Loucy (cell line): ENCODE data around the gene PLCG2.

Experiments
- H2AFZ ChIP-seq: fragments of 200-600 bp; sonication (generic); 2 replicates; pipeline ENCODE4 v1.6.0; 2016; ENCODE audit warnings: antibody characterized with exemption, mild to moderate bottlenecking, low read length, moderate library complexity
- H3F3A ChIP-seq: fragments of 200-600 bp; 2 replicates; pipeline ENCODE4 v1.6.0; 2016; ENCODE audit warnings: antibody characterized with exemption, low read depth, mild to moderate bottlenecking
- H3K27me3 ChIP-seq: fragments of 200-600 bp; sonication (generic); 2 replicates; pipeline ENCODE4 v1.6.1; 2014; ENCODE audit warnings: low read length, mild to moderate bottlenecking; ENCODE audit not compliant: insufficient read depth, poor library complexity, severe bottlenecking
- H3K36me3 ChIP-seq: fragments of 200-600 bp; sonication (generic); 2 replicates; pipeline ENCODE4 v1.6.1; 2016; ENCODE audit warnings: low read length; ENCODE audit not compliant: insufficient read depth
- H3K4me1 ChIP-seq: fragments of 200-600 bp; sonication (generic); 2 replicates; pipeline ENCODE4 v1.5.1; 2014; ENCODE audit warnings: low read length, mild to moderate bottlenecking; ENCODE audit not compliant: insufficient read depth, poor library complexity, severe bottlenecking
- H3K4me2 ChIP-seq: fragments of 200-600 bp; sonication (generic); 2 replicates; pipeline ENCODE4 v1.6.0; 2014; ENCODE audit warnings: antibody characterized with exemption, low read length, low read depth, mild to moderate bottlenecking; ENCODE audit not compliant: poor library complexity, severe bottlenecking
- H3K4me3 ChIP-seq: fragments of 200-600 bp; sonication (generic); 2 replicates; pipeline ENCODE4 v1.5.1; 2014; ENCODE audit warnings: low read length, mild to moderate bottlenecking, mixed read lengths; ENCODE audit not compliant: poor library complexity, severe bottlenecking
- H3K79me2 ChIP-seq: fragments of 200-600 bp; sonication (generic); 2 replicates; pipeline ENCODE4 v1.6.1; 2014; ENCODE audit warnings: low read length; ENCODE audit not compliant: insufficient read depth
- H3K9ac ChIP-seq: fragments of 200-600 bp; sonication (generic); 2 replicates; pipeline ENCODE4 v1.6.0; 2014; ENCODE audit warnings: mild to moderate bottlenecking, low read depth, low read length, moderate library complexity; ENCODE audit not compliant: poor library complexity, severe bottlenecking
- H3K9me2 ChIP-seq: fragments of 200-600 bp; sonication (generic); replicated peaks from 2 replicates; pipeline ENCODE4 v1.6.1; 2016; ENCODE audit warnings: low read depth, low read length, mixed read lengths
- H3K9me3 ChIP-seq: fragments of 200-600 bp; sonication (generic); 2 replicates; pipeline ENCODE4 v1.6.1; 2014; ENCODE audit warnings: mild to moderate bottlenecking, antibody characterized with exemption, low read length, low read depth; ENCODE audit not compliant: insufficient read depth
- H4K20me1 ChIP-seq: fragments of 200-600 bp; sonication (generic); 2 replicates; pipeline ENCODE4 v1.6.0; 2014; ENCODE audit warnings: antibody characterized with exemption, low read length, mild to moderate bottlenecking; ENCODE audit not compliant: insufficient read depth, poor library complexity, severe bottlenecking
- CTCF ChIP-seq: fragments of 200-600 bp; sonication (generic); conservative IDR thresholded peaks from 2 replicates; pipeline ENCODE4 v1.5.1; 2014; ENCODE audit warnings: mild to moderate bottlenecking, antibody characterized with exemption, low read length
- EZH2phosphoT487 ChIP-seq: fragments of 200-600 bp; IDR thresholded peaks from 2 replicates; pipeline ENCODE4 v1.6.1; 2018; ENCODE audit warnings: antibody characterized with exemption, mild to moderate bottlenecking, moderate library complexity, borderline replicate concordance

The PLCG2 gene

GRCh38 chr16:81778861-81779535, at the start of gene PLCG2:
Gene PLCG2 (plus strand): TSS chr16:81779291. CDS start chr16:81785990, 6,699 bp downstream.
- Histone ChIP-seq H3K79me2 (peaks cover 13% of the 10 kb centered on the region; the same call in 1 of the 2 replicates), H3F3A (no peaks in the 10 kb centered on the region), H3K36me3 (no peaks in the 10 kb centered on the region), H3K9me3 (no peaks in the 10 kb centered on the region), H3K4me2 (peak within 1 kb of the TSS; percentile 99), H2AFZ (peak within 1 kb of the TSS; percentile 99), H3K9me2 (no peaks in the 10 kb centered on the region), H3K9ac (peak within 1 kb of the TSS; percentile 74), H3K4me3 (peak within 1 kb of the TSS; percentile 89), H3K4me1 (peaks cover 34% of the 10 kb centered on the region), H4K20me1 (no peaks in the 10 kb centered on the region), H3K27me3 (no peaks in the 10 kb centered on the region)
- TF ChIP-seq EZH2phosphoT487: no peak
- no peak for TF ChIP-seq CTCF

GRCh38 chr16:81729451-81729850, 49.6 kb upstream of the PLCG2 start:
- Histone ChIP-seq H3K36me3 (no peaks in the 10 kb centered on the region), H3K4me2 (no peak overlapping the region), H4K20me1 (no peaks in the 10 kb centered on the region), H3K27me3 (no peaks in the 10 kb centered on the region), H2AFZ (no peak overlapping the region), H3K9ac (no peak overlapping the region), H3K4me1 (peaks cover 6% of the 10 kb centered on the region), H3K9me2 (no peaks in the 10 kb centered on the region), H3K9me3 (no peaks in the 10 kb centered on the region), H3K79me2 (no peaks in the 10 kb centered on the region), H3K4me3 (no peak overlapping the region), H3F3A (no peaks in the 10 kb centered on the region)
- TF ChIP-seq CTCF (no peak), EZH2phosphoT487 (no peak)

- Histone ChIP-seq H3K9me2 (no peaks in the 10 kb centered on the region), H3K9ac (no peak overlapping the region), H3K4me3 (no peak overlapping the region), H3K4me1 (peaks cover 6% of the 10 kb centered on the region), H4K20me1 (no peaks in the 10 kb centered on the region), H3K27me3 (no peaks in the 10 kb centered on the region), H2AFZ (no peak overlapping the region), H3K4me2 (no peak overlapping the region), H3K36me3 (no peaks in the 10 kb centered on the region), H3K9me3 (no peaks in the 10 kb centered on the region), H3K79me2 (no peaks in the 10 kb centered on the region), H3F3A (no peaks in the 10 kb centered on the region)
- TF ChIP-seq EZH2phosphoT487: no peak
- peak; percentile 44 for TF ChIP-seq CTCF
Observed at GRCh38 chr16:81730090-81731051, 48.7 kb upstream of the PLCG2 start.
